Liver (tissue), 9 donors: Measurements from ENCODE around the gene WWOX. TPM values are rescaled to one million over a fixed set of nuclear protein-coding genes. Genes with fewer than 3 reads are reported as not detected.

ENCODE experiments used
- DNase-seq: peaks from one replicate; pipeline ENCODE4 v3.0.0-alpha.2; 2017; ENCODE audit warnings: low spot score
- H3K27ac ChIP-seq, 2 donors: one replicate each; pipeline ENCODE4 v1.7.0; 2013; ENCODE audit warnings: inconsistent platforms in 2 of 2, low read length in 2 of 2, control low read depth in 1 of 2, low read depth in 1 of 2, mild to moderate bottlenecking in 1 of 2
- H3K27me3 ChIP-seq, 4 donors: one replicate each; pipeline versions ENCODE4 v1.6.1 to v1.7.0; 2013; ENCODE audit warnings: low read length in 3 of 4, inconsistent platforms in 1 of 4, mild to moderate bottlenecking in 1 of 4, moderate library complexity in 1 of 4; ENCODE audit not compliant: control insufficient read depth in 4 of 4, insufficient read depth in 4 of 4
- H3K36me3 ChIP-seq, 4 donors: one replicate each; pipeline versions ENCODE4 v1.6.1 to v1.7.0; 2013; ENCODE audit warnings: low read length in 3 of 4, mild to moderate bottlenecking in 3 of 4, low read depth in 1 of 4, moderate library complexity in 1 of 4; ENCODE audit not compliant: control insufficient read depth in 4 of 4, insufficient read depth in 3 of 4
- H3K4me1 ChIP-seq, 4 donors: one replicate each; pipeline versions ENCODE4 v1.6.1 to v1.7.0; 2013; ENCODE audit warnings: low read length in 3 of 4, mild to moderate bottlenecking in 3 of 4, moderate library complexity in 1 of 4; ENCODE audit not compliant: control insufficient read depth in 4 of 4, insufficient read depth in 4 of 4
- H3K4me3 ChIP-seq, 3 donors: one replicate each; pipeline versions ENCODE4 v1.6.1 to v1.7.0; 2013; ENCODE audit warnings: low read length in 3 of 3, control low read depth in 1 of 3, low read depth in 1 of 3, mild to moderate bottlenecking in 1 of 3
- H3K9ac ChIP-seq, 2 donors: one replicate each; pipeline ENCODE4 v1.7.0; 2013; ENCODE audit warnings: low read length in 2 of 2, mild to moderate bottlenecking in 2 of 2, moderate library complexity in 2 of 2, control low read depth in 1 of 2, low read depth in 1 of 2
- H3K9me3 ChIP-seq, 4 donors: one replicate each; pipeline versions ENCODE4 v1.6.1 to v1.7.0; 2013; ENCODE audit warnings: low read length in 3 of 4; ENCODE audit not compliant: control insufficient read depth in 4 of 4
- ATF3 ChIP-seq: IDR thresholded peaks from 2 replicates; pipeline ENCODE4 v1.6.1; 2016; ENCODE audit warnings: antibody characterized with exemption
- CTCF ChIP-seq: fragments of 150-350 bp; IDR thresholded peaks from 2 replicates; pipeline ENCODE4 v1.5.1; 2017; ENCODE audit warnings: improper control_type of control experiment, low read depth, low read length; ENCODE audit not compliant: missing input control
- EGR1 ChIP-seq, 2 donors: IDR thresholded peaks; 2 replicates each; pipeline ENCODE4 v1.6.1; 2016 to 2018; ENCODE audit warnings: antibody characterized with exemption in 2 of 2, low read depth in 2 of 2
- FOXA1 ChIP-seq: IDR thresholded peaks from 2 replicates; pipeline ENCODE4 v1.6.1; 2016; ENCODE audit warnings: antibody characterized with exemption
- FOXA2 ChIP-seq: IDR thresholded peaks from 2 replicates; pipeline ENCODE4 v1.6.1; 2016; ENCODE audit warnings: antibody characterized with exemption
- GABPA ChIP-seq, 2 donors: IDR thresholded peaks in 1 of 2; conservative IDR thresholded peaks in 1 of 2; 2 replicates each; pipeline ENCODE4 v1.6.1; 2016; ENCODE audit warnings: antibody characterized with exemption in 2 of 2, mild to moderate bottlenecking in 1 of 2, moderate library complexity in 1 of 2
- HNF4A ChIP-seq, 2 donors: conservative IDR thresholded peaks; 2 replicates each; pipeline ENCODE4 v1.6.1; 2016; ENCODE audit warnings: antibody characterized with exemption in 2 of 2, mild to moderate bottlenecking in 2 of 2
- HNF4G ChIP-seq: IDR thresholded peaks from 2 replicates; pipeline ENCODE4 v1.6.1; 2016; ENCODE audit warnings: antibody characterized with exemption
- JUND ChIP-seq, 2 donors: IDR thresholded peaks; 2 replicates each; pipeline ENCODE4 v1.6.1; 2016; ENCODE audit warnings: antibody characterized with exemption in 2 of 2
- MAX ChIP-seq: IDR thresholded peaks from 2 replicates; pipeline ENCODE4 v1.6.1; 2016; ENCODE audit warnings: antibody characterized with exemption
- NR2F2 ChIP-seq: IDR thresholded peaks from 2 replicates; pipeline ENCODE4 v1.6.1; 2016; ENCODE audit warnings: antibody characterized with exemption
- RAD21 ChIP-seq, 2 donors: IDR thresholded peaks; 2 replicates each; pipeline ENCODE4 v1.6.1; 2016; ENCODE audit warnings: antibody characterized with exemption in 2 of 2, mild to moderate bottlenecking in 2 of 2
- REST ChIP-seq: IDR thresholded peaks from 2 replicates; pipeline ENCODE4 v1.6.1; 2016; ENCODE audit warnings: antibody characterized with exemption, mild to moderate bottlenecking
- RXRA ChIP-seq, 2 donors: IDR thresholded peaks; 2 replicates each; pipeline ENCODE4 v1.6.1; 2017 to 2018; ENCODE audit warnings: antibody characterized with exemption in 2 of 2, mild to moderate bottlenecking in 1 of 2
- SP1 ChIP-seq: IDR thresholded peaks from 2 replicates; pipeline ENCODE4 v1.6.1; 2018; ENCODE audit warnings: antibody characterized with exemption, mild to moderate bottlenecking
- TAF1 ChIP-seq: conservative IDR thresholded peaks from 2 replicates; pipeline ENCODE4 v1.6.1; 2016; ENCODE audit warnings: antibody characterized with exemption, mild to moderate bottlenecking
- YY1 ChIP-seq: IDR thresholded peaks from 2 replicates; pipeline ENCODE4 v1.6.1; 2016; ENCODE audit warnings: antibody characterized with exemption, mild to moderate bottlenecking
- ZBTB33 ChIP-seq: IDR thresholded peaks from 2 replicates; pipeline ENCODE4 v1.6.1; 2016; ENCODE audit warnings: antibody characterized with exemption
- WGBS: extraction: QIAGEN DNeasy Blood & Tissue Kit; methylation state at CpG from one replicate; pipeline ENCODE4 v1.1.7; 2013; 5-methylcytosine and 5-hydroxymethylcytosine counted together
- polyA plus RNA-seq, 2 donors: library from polyadenylated mRNA; stranded (reverse) in 1 of 2; unstranded in 1 of 2; fragments of 200-250 nt in 1 of 2; fragments of >200 nt in 1 of 2; fragmentation: Nextera tagmentation in 1 of 2; extraction: Ambion mirVana in 1 of 2; gene quantifications; one replicate each; pipeline versions ENCODE4 v1.2.1 to v1.2.3, GENCODE V29; 2013 to 2015
- total RNA-seq, 2 donors: library from RNA; depleted of rRNA; stranded (reverse); fragments of >200 nt; gene quantifications; one replicate each; pipeline ENCODE4 v1.2.3, GENCODE V29; 2014
- donor health status: healthy.
- donor health status: healthy.
- donor health status: healthy.
- donor health status: healthy.
- donor health status: healthy.

Gene WWOX
- total and polyA plus RNA-seq, 4 donors, result 9.8 to 46.0 (median 15.3) TPM

GRCh38 chr16:78126662-78127061 lies 27.2 kb downstream of the WWOX start:
- Histone ChIP-seq H3K36me3 (no peaks in the 10 kb centered on the region), H3K4me1 (peaks cover 0 to 3% (median under 1%) of the 10 kb centered on the region in 4 donors), H3K9me3 (no peaks in the 10 kb centered on the region), H3K27me3 (no peaks in the 10 kb centered on the region), H3K4me3 (no peak overlapping the region), H3K9ac (no peak overlapping the region), H3K27ac (no peak overlapping the region)
- TF ChIP-seq FOXA1, result no peak
- TF ChIP-seq GABPA (IDR thresholded peaks at IDR 0.05 in 1 of 2, conservative IDR thresholded peaks at IDR 0.05 in 1 of 2), result no peak
- TF ChIP-seq HNF4G, result no peak
- no peak for TF ChIP-seq RAD21 (IDR thresholded peaks at IDR 0.05)
- no peak for TF ChIP-seq HNF4A (conservative IDR thresholded peaks at IDR 0.05)
- no peak for TF ChIP-seq RXRA (IDR thresholded peaks at IDR 0.05)
- TF ChIP-seq JUND (IDR thresholded peaks at IDR 0.05), result no peak
- TF ChIP-seq MAX, result no peak
- TF ChIP-seq FOXA2, result no peak
- TF ChIP-seq ZBTB33, result no peak
- no peak for DNase-seq
- WGBS, result 97% methylated on average over 3 of the region's 3 CpGs

- Histone ChIP-seq H3K9me3 (no peaks in the 10 kb centered on the region), H3K4me1 (peaks cover 0 to 3% (median under 1%) of the 10 kb centered on the region in 4 donors), H3K27me3 (no peaks in the 10 kb centered on the region), H3K36me3 (no peaks in the 10 kb centered on the region), H3K4me3 (no peak overlapping the region), H3K9ac (no peak overlapping the region), H3K27ac (no peak overlapping the region)
- 69% methylated on average over 5 of the region's 5 CpGs for WGBS
- TF ChIP-seq ATF3 (no peak), RXRA (IDR thresholded peaks at IDR 0.05) (peak; percentile 16 to 18), EGR1 (IDR thresholded peaks at IDR 0.05; ENCODE audit: low read depth in 2 of 2) (no peak), MAX (no peak), NR2F2 (no peak), CTCF (no peak)
- DNase-seq, result no peak
Measured at GRCh38 chr16:78127130-78127529, 27.7 kb downstream of the WWOX start.

- Histone ChIP-seq H3K9ac (no peak overlapping the region), H3K36me3 (no peaks in the 10 kb centered on the region), H3K4me1 (peaks cover 0 to 7% (median 5%) of the 10 kb centered on the region in 4 donors), H3K9me3 (no peaks in the 10 kb centered on the region), H3K27ac (no peak overlapping the region), H3K27me3 (no peaks in the 10 kb centered on the region), H3K4me3 (no peak overlapping the region)
- DNase-seq, result no peak
- 78% methylated on average over 9 of the region's 9 CpGs for WGBS
- TF ChIP-seq NR2F2 (no peak), MAX (no peak), REST (no peak), TAF1 (no peak), SP1 (no peak), YY1 (no peak), EGR1 (IDR thresholded peaks at IDR 0.05; ENCODE audit: low read depth in 2 of 2) (no peak), RAD21 (IDR thresholded peaks at IDR 0.05) (no peak), JUND (IDR thresholded peaks at IDR 0.05) (no peak), RXRA (IDR thresholded peaks at IDR 0.05) (no peak), GABPA (IDR thresholded peaks at IDR 0.05 in 1 of 2, conservative IDR thresholded peaks at IDR 0.05 in 1 of 2) (no peak)
Measured at GRCh38 chr16:78128913-78129312, 29.5 kb downstream of the WWOX start.
